ENCODE results near the gene PITX2. TPM values are rescaled to one million over a fixed set of nuclear protein-coding genes. Genes with fewer than 3 reads are reported as not detected.
A peak's percentile ranks its signal among the peaks of the same experiment; 100 is the strongest.

PITX2 gene
- total and polyA plus RNA-seq, 2 experiments from 2014 or later: 0.52 to 0.99 TPM

DNA sequence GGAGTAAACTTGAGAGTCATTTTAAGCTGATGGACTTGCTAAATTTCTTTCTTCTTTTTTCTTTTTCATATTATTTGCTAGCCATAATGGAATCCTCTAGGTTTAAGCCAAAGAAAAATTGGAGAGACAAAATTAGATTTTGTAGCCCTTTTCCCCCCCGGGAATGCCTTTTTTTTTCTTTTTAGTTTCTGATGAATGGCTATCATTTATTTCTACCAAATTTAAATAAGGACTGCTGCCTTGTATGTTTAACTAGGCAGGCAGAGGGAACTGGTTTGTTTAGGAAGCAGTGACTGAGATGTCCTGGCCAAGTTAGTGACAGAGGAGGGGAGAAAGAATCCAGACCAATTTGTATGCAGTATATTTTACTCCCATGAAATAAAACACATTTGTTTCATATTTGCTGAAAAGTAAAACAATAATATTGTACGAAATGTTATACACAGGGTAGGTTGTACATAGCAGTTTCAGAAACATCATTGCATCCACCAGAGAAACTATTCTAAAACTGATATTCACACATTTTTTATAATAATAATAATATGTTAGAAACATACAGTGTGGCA is 5.7 kb downstream of the PITX2 start:
- Histone ChIP-seq H3K27me3 (ENCODE audit: insufficient read depth) (peaks cover 100% of the 10 kb centered on the region), H3K9me2 (ENCODE audit: insufficient read depth) (no peaks in the 10 kb centered on the region), H3K4me2 (peak overlapping the region; percentile 90), H3K79me2 (replicated peaks; ENCODE audit: insufficient read depth) (no peaks in the 10 kb centered on the region), H3F3A (replicated peaks; ENCODE audit: low read depth) (peaks cover 30% of the 10 kb centered on the region), H3K4me3 (peak overlapping the region; percentile 53; the same call in 1 of the 2 replicates), H4K20me1 (replicated peaks; ENCODE audit: insufficient read depth) (peaks cover 4% of the 10 kb centered on the region; the same call in 1 of the 2 replicates), H3K4me1 (ENCODE audit: insufficient read depth) (peaks cover 75% of the 10 kb centered on the region), H3K27ac (ENCODE audit: low read depth) (no peak overlapping the region), H3K36me3 (ENCODE audit: insufficient read depth) (no peaks in the 10 kb centered on the region), H2AFZ (no peak overlapping the region)
- ATAC-seq (no peak), DNase-seq (ENCODE audit: low spot score) (no peak)
- H3K27ac Mint-ChIP-seq: no peak overlapping the region
- peaks cover 99% of the 10 kb centered on the region for H3K27me3 Mint-ChIP-seq (ENCODE audit: insufficient read depth, low read depth, poor library complexity)
- no peaks in the 10 kb centered on the region; the same call in 2 of the 3 replicates for H3K36me3 Mint-ChIP-seq (ENCODE audit: low read depth)
- no peak overlapping the region; the same call in 2 of the 3 replicates for H3K4me3 Mint-ChIP-seq
- no peak for TF ChIP-seq CREB1 (CRISPR knock-in tag; IDR thresholded peaks at IDR 0.05; ENCODE audit: low read depth)
- TF ChIP-seq, protein P1, sequence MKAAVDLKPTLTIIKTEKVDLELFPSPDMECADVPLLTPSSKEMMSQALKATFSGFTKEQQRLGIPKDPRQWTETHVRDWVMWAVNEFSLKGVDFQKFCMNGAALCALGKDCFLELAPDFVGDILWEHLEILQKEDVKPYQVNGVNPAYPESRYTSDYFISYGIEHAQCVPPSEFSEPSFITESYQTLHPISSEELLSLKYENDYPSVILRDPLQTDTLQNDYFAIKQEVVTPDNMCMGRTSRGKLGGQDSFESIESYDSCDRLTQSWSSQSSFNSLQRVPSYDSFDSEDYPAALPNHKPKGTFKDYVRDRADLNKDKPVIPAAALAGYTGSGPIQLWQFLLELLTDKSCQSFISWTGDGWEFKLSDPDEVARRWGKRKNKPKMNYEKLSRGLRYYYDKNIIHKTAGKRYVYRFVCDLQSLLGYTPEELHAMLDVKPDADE (IDR thresholded peaks at IDR 0.05): no peak
- TF ChIP-seq EZH2 (IDR thresholded peaks at IDR 0.05; ENCODE audit: low read depth, unreplicated experiment): peak; percentile 64
- H3K9me3 Mint-ChIP-seq: no peaks in the 10 kb centered on the region; the same call in none of the 3 replicates
- H3K4me1 Mint-ChIP-seq: peaks cover 63% of the 10 kb centered on the region

DNA sequence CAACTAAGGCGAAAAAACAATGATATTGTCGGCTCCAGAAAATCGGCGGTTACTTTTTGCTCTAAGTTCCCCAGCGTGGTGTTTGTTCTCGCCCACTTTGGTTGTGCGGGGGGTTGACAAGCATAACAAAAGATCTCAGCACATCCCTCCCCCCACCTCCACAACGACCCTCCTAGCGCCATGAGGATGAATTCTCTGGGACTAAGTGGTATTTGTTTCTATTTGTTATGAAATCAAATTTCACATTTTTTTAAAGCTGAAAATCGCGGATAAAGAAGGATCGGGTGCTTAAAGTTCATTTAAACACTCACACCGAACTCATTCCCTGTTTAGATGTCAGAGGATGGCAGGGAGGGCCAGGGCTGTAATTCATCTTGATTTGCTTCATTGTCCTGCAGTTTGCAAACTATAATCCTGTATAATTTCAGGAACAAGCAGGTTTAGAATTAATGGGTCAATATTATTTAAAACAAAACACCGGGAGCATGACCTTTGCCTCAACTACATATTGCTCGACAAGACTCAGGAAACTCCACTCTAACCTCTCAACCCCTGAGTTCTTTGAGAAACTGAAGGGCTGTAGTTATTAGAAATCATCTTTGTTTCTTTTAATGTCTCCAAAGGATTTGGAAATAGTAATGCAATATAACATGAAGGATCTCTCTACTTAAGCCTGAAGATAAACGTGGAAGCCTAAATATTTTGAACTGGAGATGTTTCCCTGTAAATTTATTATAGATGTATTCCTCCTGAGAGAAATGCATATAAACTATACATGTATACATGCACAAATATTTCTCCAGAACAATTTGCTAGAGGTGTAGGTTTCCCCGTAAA is 6.4 kb downstream of the PITX2 start:
- Histone ChIP-seq H3K36me3 (ENCODE audit: insufficient read depth) (no peaks in the 10 kb centered on the region), H3K27ac (ENCODE audit: low read depth) (no peak overlapping the region), H3K79me2 (replicated peaks; ENCODE audit: insufficient read depth) (no peaks in the 10 kb centered on the region), H3K4me3 (peak overlapping the region; percentile 53), H3K27me3 (ENCODE audit: insufficient read depth) (peaks cover 100% of the 10 kb centered on the region), H4K20me1 (replicated peaks; ENCODE audit: insufficient read depth) (peaks cover 6% of the 10 kb centered on the region; the same call in 1 of the 2 replicates), H3F3A (replicated peaks; ENCODE audit: low read depth) (peaks cover 23% of the 10 kb centered on the region), H2AFZ (no peak overlapping the region), H3K4me2 (peak overlapping the region; percentile 77), H3K9me2 (ENCODE audit: insufficient read depth) (no peaks in the 10 kb centered on the region), H3K4me1 (ENCODE audit: insufficient read depth) (peaks cover 77% of the 10 kb centered on the region)
- ATAC-seq: no peak
- H3K9me3 Mint-ChIP-seq: no peaks in the 10 kb centered on the region; the same call in none of the 3 replicates
- H3K36me3 Mint-ChIP-seq (ENCODE audit: low read depth): no peaks in the 10 kb centered on the region; the same call in 2 of the 3 replicates
- H3K27ac Mint-ChIP-seq: no peak overlapping the region
- H3K4me1 Mint-ChIP-seq: peaks cover 62% of the 10 kb centered on the region
- TF ChIP-seq EZH2 (IDR thresholded peaks at IDR 0.05; ENCODE audit: low read depth, unreplicated experiment): peak; percentile 58
- TF ChIP-seq POLR2AphosphoS5 (IDR thresholded peaks at IDR 0.05; ENCODE audit: low read depth): no peak
- DNase-seq (ENCODE audit: low spot score): peak; percentile 60
- peaks cover 99% of the 10 kb centered on the region for H3K27me3 Mint-ChIP-seq (ENCODE audit: insufficient read depth, low read depth, poor library complexity)
- H3K4me3 Mint-ChIP-seq: peak overlapping the region; percentile 73
